GM23338 (cell line): ENCODE data around the gene PCP2. TPM values are rescaled to one million over a fixed set of nuclear protein-coding genes. Genes with fewer than 3 reads are reported as not detected.

Experiments used
- ATAC-seq: fragments of 200-7000 bp; cut with Tn5 transposase; 3 replicates; pipeline ENCODE4 v1.9.1; 2020
- DNase-seq: peaks from one replicate; pipeline ENCODE4 v3.0.0-alpha.2; 2015; ENCODE audit warnings: low spot score
- H2AFZ ChIP-seq: fragments of 200-600 bp; sonication (generic); 2 replicates; pipeline ENCODE4 v1.8.0; 2016; ENCODE audit warnings: antibody characterized with exemption, mild to moderate bottlenecking, moderate library complexity
- H3F3A ChIP-seq: fragments of 200-600 bp; sonication (generic); replicated peaks from 2 replicates; pipeline ENCODE4 v1.8.0; 2017; ENCODE audit warnings: antibody characterized with exemption, mixed run types, low read depth
- H3K27ac ChIP-seq: fragments of 200-600 bp; sonication (generic); 2 replicates; pipeline ENCODE4 v1.6.1; 2016; ENCODE audit warnings: low read depth
- H3K27me3 ChIP-seq: fragments of 200-600 bp; sonication (generic); 2 replicates; pipeline ENCODE4 v1.8.0; 2016; ENCODE audit warnings: mild to moderate bottlenecking, mixed run types, moderate library complexity; ENCODE audit not compliant: insufficient read depth
- H3K36me3 ChIP-seq: fragments of 200-600 bp; sonication (generic); 2 replicates; pipeline ENCODE4 v1.8.0; 2016; ENCODE audit warnings: mild to moderate bottlenecking; ENCODE audit not compliant: insufficient read depth
- H3K4me1 ChIP-seq: fragments of 200-600 bp; sonication (generic); 2 replicates; pipeline ENCODE4 v1.8.0; 2016; ENCODE audit warnings: mild to moderate bottlenecking, moderate library complexity; ENCODE audit not compliant: insufficient read depth
- H3K4me2 ChIP-seq: fragments of 200-600 bp; sonication (generic); 2 replicates; pipeline ENCODE4 v1.7.1; 2017; ENCODE audit warnings: mixed run types
- H3K4me3 ChIP-seq: fragments of 200-600 bp; sonication (generic); 2 replicates; pipeline ENCODE4 v1.6.1; 2016; ENCODE audit warnings: mixed run types
- H3K79me2 ChIP-seq: fragments of 200-600 bp; sonication (generic); replicated peaks from 2 replicates; pipeline ENCODE4 v1.8.0; 2017; ENCODE audit warnings: mild to moderate bottlenecking; ENCODE audit not compliant: insufficient read depth
- H3K9me2 ChIP-seq: fragments of 200-600 bp; sonication (generic); 2 replicates; pipeline ENCODE4 v1.8.0; 2017; ENCODE audit not compliant: insufficient read depth
- H4K20me1 ChIP-seq: fragments of 200-600 bp; sonication (generic); replicated peaks from 2 replicates; pipeline ENCODE4 v1.8.0; 2017; ENCODE audit warnings: mild to moderate bottlenecking; ENCODE audit not compliant: insufficient read depth
- H3K27ac Mint-ChIP-seq: 2 replicates; pipeline ENCODE4 v1.8.0; 2020; ENCODE audit warnings: inconsistent platforms, mild to moderate bottlenecking, moderate library complexity, mixed read lengths
- H3K27me3 Mint-ChIP-seq: 3 replicates; pipeline ENCODE4 v1.8.0; 2022; ENCODE audit warnings: low read depth, mild to moderate bottlenecking, moderate library complexity, mixed read lengths, inconsistent platforms; ENCODE audit not compliant: insufficient read depth, poor library complexity
- H3K36me3 Mint-ChIP-seq: 3 replicates; pipeline ENCODE4 v1.8.0; 2021; ENCODE audit warnings: low read depth, mild to moderate bottlenecking, inconsistent platforms, moderate library complexity, mixed read lengths
- H3K4me1 Mint-ChIP-seq: 3 replicates; pipeline ENCODE4 v1.8.0; 2020; ENCODE audit warnings: mild to moderate bottlenecking, inconsistent platforms, mixed read lengths
- H3K4me3 Mint-ChIP-seq: 3 replicates; pipeline ENCODE4 v1.8.0; 2021; ENCODE audit warnings: moderate library complexity, mild to moderate bottlenecking, inconsistent platforms, mixed read lengths
- H3K9me3 Mint-ChIP-seq: 3 replicates; pipeline ENCODE4 v1.8.0; 2020; ENCODE audit warnings: moderate library complexity, mild to moderate bottlenecking, inconsistent platforms, mixed read lengths
- CREB1 ChIP-seq: fragments of 250-450 bp; sonication (Bioruptor Pico); IDR thresholded peaks from 2 replicates; pipeline ENCODE4 v1.5.0; 2020; ENCODE audit warnings: low read depth, mild to moderate bottlenecking, moderate library complexity
- CTCF ChIP-seq, 2 experiments: fragments of 200-600 bp in 1 of 2; sonication (generic) in 1 of 2; conservative IDR thresholded peaks; 2 replicates each; pipeline versions ENCODE4 v1.5.1 to v1.6.1; 2016 to 2017; ENCODE audit warnings: antibody characterized with exemption in 2 of 2, low read depth in 2 of 2, mild to moderate bottlenecking in 2 of 2, moderate library complexity in 1 of 2
- ETS1 ChIP-seq: IDR thresholded peaks from 2 replicates; pipeline ENCODE4 v1.6.1; 2016; ENCODE audit warnings: antibody characterized with exemption
- EZH2 ChIP-seq: fragments of 200-600 bp; sonication (generic); IDR thresholded peaks from one replicate; pipeline ENCODE4 v1.8.0; 2017; ENCODE audit warnings: antibody characterized with exemption, mild to moderate bottlenecking, low read depth; ENCODE audit not compliant: unreplicated experiment
- EZH2phosphoT487 ChIP-seq: fragments of 200-600 bp; sonication (generic); IDR thresholded peaks from one replicate; pipeline ENCODE4 v1.8.1; 2018; ENCODE audit warnings: antibody characterized with exemption; ENCODE audit not compliant: unreplicated experiment
- JUNB ChIP-seq: IDR thresholded peaks from one replicate; pipeline ENCODE4 v1.6.1; 2016; ENCODE audit warnings: antibody characterized with exemption; ENCODE audit not compliant: unreplicated experiment
- NANOG ChIP-seq: IDR thresholded peaks from 2 replicates; pipeline ENCODE4 v1.6.1; 2016; ENCODE audit warnings: antibody characterized with exemption, borderline replicate concordance
- POLR2AphosphoS5 ChIP-seq: IDR thresholded peaks from 2 replicates; pipeline ENCODE4 v1.6.1; 2016; ENCODE audit warnings: antibody characterized with exemption, low read depth
- STAT1 ChIP-seq: IDR thresholded peaks from one replicate; pipeline ENCODE4 v1.6.1; 2016; ENCODE audit warnings: antibody characterized with exemption; ENCODE audit not compliant: unreplicated experiment
- ZNF114 ChIP-seq: fragments of 250-450 bp; sonication (Bioruptor Pico); IDR thresholded peaks from 2 replicates; pipeline ENCODE4 v1.5.0; 2020; ENCODE audit warnings: mild to moderate bottlenecking, moderate library complexity
- ZNF331 ChIP-seq: fragments of 250-450 bp; sonication (Bioruptor Pico); IDR thresholded peaks from 2 replicates; pipeline ENCODE4 v1.5.0; 2020; ENCODE audit warnings: low read depth, mild to moderate bottlenecking, moderate library complexity
- polyA plus RNA-seq: library from polyadenylated mRNA; unstranded; fragments of >200 nt; fragmentation: Nextera tagmentation; extraction: Ambion mirVana; gene quantifications from 2 replicates; pipeline ENCODE4 v1.2.1, GENCODE V29; 2016
- total RNA-seq: library from RNA; depleted of rRNA; stranded (reverse); fragments of >200 nt; shearing (Covaris generic); gene quantifications from 2 replicates; pipeline ENCODE4 v1.2.3, GENCODE V29; 2014

Gene PCP2
- total and polyA plus RNA-seq, 2 experiments from 2014 or later, result not detected

- TF ChIP-seq CTCF (conservative IDR thresholded peaks at IDR 0.05; ENCODE audit: low read depth in 2 of 2) (no peak), NANOG (no peak), ZNF331 (CRISPR knock-in tag) (no peak), POLR2AphosphoS5 (no peak), CREB1 (no peak), EZH2 (no peak), EZH2phosphoT487 (no peak), ZNF114 (CRISPR knock-in tag) (no peak), ETS1 (no peak), STAT1 (no peak)
Observed at GRCh38 chr19:7654401-7654800, 20.9 kb upstream of the PCP2 start (continued).

GRCh38 chr19:7652061-7652641 is 18.6 kb upstream of the PCP2 start:
- H3K4me3 Mint-ChIP-seq, result peak overlapping the region; percentile 46; the same call in 1 of the 3 replicates
- ATAC-seq (peak; percentile 91), DNase-seq (peak; percentile 88)
- no peaks in the 10 kb centered on the region for H3K79me2 ChIP-seq
- H2AFZ ChIP-seq, result 0 out of 2 replicates have a peak overlapping the region, but pooled peaks have one; percentile 11
- no peak overlapping the region for H3K27ac ChIP-seq
- no peaks in the 10 kb centered on the region; the same call in 1 of the 2 replicates for H4K20me1 ChIP-seq
- H3K27me3 Mint-ChIP-seq, result peaks cover 29% of the 10 kb centered on the region
- H3K27me3 ChIP-seq, result peaks cover 27% of the 10 kb centered on the region
- TF ChIP-seq ZNF331 (CRISPR knock-in tag) (no peak), EZH2 (no peak), JUNB (no peak), CTCF (conservative IDR thresholded peaks at IDR 0.05; ENCODE audit: low read depth in 2 of 2) (peak; percentile 85 to 99), STAT1 (no peak), CREB1 (peak; percentile 55; the same call in 1 of the 2 replicates)
- H3K4me3 ChIP-seq, result peak overlapping the region; percentile 8; the same call in 1 of the 2 replicates
- no peaks in the 10 kb centered on the region for H3K4me1 ChIP-seq
- no peaks in the 10 kb centered on the region for H3K9me3 Mint-ChIP-seq
- no peaks in the 10 kb centered on the region for H3K9me2 ChIP-seq
- H3K4me2 ChIP-seq, result peak overlapping the region; percentile 28; the same call in 1 of the 2 replicates
- H3F3A ChIP-seq, result no peaks in the 10 kb centered on the region
- no peaks in the 10 kb centered on the region for H3K36me3 ChIP-seq
- no peaks in the 10 kb centered on the region for H3K36me3 Mint-ChIP-seq
- H3K4me1 Mint-ChIP-seq, result peaks cover 7% of the 10 kb centered on the region; the same call in 1 of the 3 replicates
- no peak overlapping the region for H3K27ac Mint-ChIP-seq
